Kidney (tissue), 14 donors: ENCODE results near the gene SCAANT1. TPM values are rescaled to one million over a fixed set of nuclear protein-coding genes. Genes with fewer than 3 reads are reported as not detected.

Experiments
- DNase-seq, 5 donors: peaks; one replicate each; pipeline ENCODE4 v3.0.0-alpha.2; 2013 to 2020
- FAIRE-seq: peaks from 2 replicates; lab custom pipeline; 2012; peaks lifted over from hg19 to GRCh38; lab: Jason Lieb, UNC
- H3K27ac ChIP-seq, 2 donors: one replicate each; pipeline ENCODE4 v1.7.0; 2013; ENCODE audit warnings: low read depth in 2 of 2, low read length in 2 of 2, inconsistent platforms in 1 of 2
- H3K27me3 ChIP-seq: one replicate; pipeline ENCODE4 v1.7.1; 2013; ENCODE audit warnings: low read length, inconsistent platforms; ENCODE audit not compliant: control insufficient read depth, insufficient read depth
- H3K36me3 ChIP-seq, 3 donors: one replicate each; pipeline versions ENCODE4 v1.7.0 to v1.7.1; 2013; ENCODE audit warnings: low read length in 3 of 3, control low read depth in 1 of 3, inconsistent platforms in 1 of 3; ENCODE audit not compliant: insufficient read depth in 3 of 3, control insufficient read depth in 2 of 3
- H3K4me1 ChIP-seq, 3 donors: one replicate each; pipeline versions ENCODE4 v1.7.0 to v1.7.1; 2013; ENCODE audit warnings: low read length in 3 of 3, inconsistent platforms in 1 of 3, low read depth in 1 of 3; ENCODE audit not compliant: control insufficient read depth in 2 of 3, insufficient read depth in 2 of 3
- H3K4me3 ChIP-seq, 3 donors: one replicate each; pipeline versions ENCODE4 v1.7.0 to v1.8.1; 2013; ENCODE audit warnings: low read length in 3 of 3, control low read depth in 1 of 3, inconsistent platforms in 1 of 3
- H3K9ac ChIP-seq, 3 donors: one replicate each; pipeline versions ENCODE4 v1.7.0 to v1.7.1; 2013; ENCODE audit warnings: low read length in 3 of 3, control low read depth in 1 of 3, inconsistent platforms in 1 of 3
- H3K9me3 ChIP-seq, 3 donors: one replicate each; pipeline versions ENCODE4 v1.7.0 to v1.7.1; 2013; ENCODE audit warnings: low read length in 3 of 3, control low read depth in 1 of 3, inconsistent platforms in 1 of 3; ENCODE audit not compliant: control insufficient read depth in 2 of 3, insufficient read depth in 1 of 3
- intact Hi-C: fragments of 100-400 bp; cut with DNase I; formaldehyde crosslinking; loops from one replicate; pipeline ENCODE4 v1.11.1; 2022
- polyA plus RNA-seq: library from polyadenylated mRNA; stranded (reverse); fragments of 350-450 nt; fragmentation: Illumina TruSeq; extraction: RNeasy Lipid Tissue Mini Kit (QIAGEN cat#74804); gene quantifications from one replicate; pipeline ENCODE4 v1.2.3, GENCODE V29; 2014; ENCODE audit warnings: low read depth, low replicate concordance; ENCODE audit not compliant: insufficient read depth
- total RNA-seq: library from RNA; stranded (reverse); fragmentation: NEBNext Ultra II Directional; extraction: Animal tissue kit (Norgen Biotek cat#: 25700); gene quantifications from one replicate; pipeline ENCODE4 v1.2.1, GENCODE V29; 2021
- TF ChIP-seq, protein P1 (sequence below): IDR thresholded peaks from 3 replicates; pipeline ENCODE4 v1.5.1; 2012; ENCODE audit warnings: mild to moderate bottlenecking, moderate library complexity, borderline replicate concordance; ENCODE audit not compliant: insufficient read depth; ENCODE audit errors: extremely low read depth
- donor health status: control.
- donor health status: control.
- donor health status: control.
- donor health status: control.
- donor health status: control.
- donor health status: DM: yes; HTN: yes; CAD: no.
- donor health status: Normal renal cell carcinoma (clear cell type).

Gene SCAANT1
- total and polyA plus RNA-seq, 2 donors from 2014 or later = not detected

DNA sequence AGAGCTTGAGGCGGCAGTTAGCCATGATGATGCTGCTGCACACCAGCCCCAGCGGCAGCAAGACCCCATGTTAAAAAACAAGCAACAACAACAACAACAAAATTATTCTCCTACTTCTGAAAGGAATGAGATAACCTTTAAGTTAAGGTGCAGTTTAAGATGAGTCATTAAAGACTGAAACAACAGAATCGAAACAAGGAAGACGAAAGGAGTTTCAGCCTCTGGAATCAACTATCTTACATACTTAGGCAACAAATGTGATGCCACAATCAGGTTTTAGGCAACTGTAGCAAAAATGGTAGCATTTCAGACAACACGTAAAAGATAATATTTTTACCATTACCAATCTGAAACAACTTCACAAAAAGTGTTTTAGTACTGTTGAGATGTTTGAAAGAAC lies 12.2 kb downstream of the SCAANT1 start:
- no peak for FAIRE-seq
- no peaks in the 10 kb centered on the region for H3K9me3 ChIP-seq
- intact Hi-C loops = no loop called here
- no peaks in the 10 kb centered on the region for H3K27me3 ChIP-seq
- TF ChIP-seq, protein P1, sequence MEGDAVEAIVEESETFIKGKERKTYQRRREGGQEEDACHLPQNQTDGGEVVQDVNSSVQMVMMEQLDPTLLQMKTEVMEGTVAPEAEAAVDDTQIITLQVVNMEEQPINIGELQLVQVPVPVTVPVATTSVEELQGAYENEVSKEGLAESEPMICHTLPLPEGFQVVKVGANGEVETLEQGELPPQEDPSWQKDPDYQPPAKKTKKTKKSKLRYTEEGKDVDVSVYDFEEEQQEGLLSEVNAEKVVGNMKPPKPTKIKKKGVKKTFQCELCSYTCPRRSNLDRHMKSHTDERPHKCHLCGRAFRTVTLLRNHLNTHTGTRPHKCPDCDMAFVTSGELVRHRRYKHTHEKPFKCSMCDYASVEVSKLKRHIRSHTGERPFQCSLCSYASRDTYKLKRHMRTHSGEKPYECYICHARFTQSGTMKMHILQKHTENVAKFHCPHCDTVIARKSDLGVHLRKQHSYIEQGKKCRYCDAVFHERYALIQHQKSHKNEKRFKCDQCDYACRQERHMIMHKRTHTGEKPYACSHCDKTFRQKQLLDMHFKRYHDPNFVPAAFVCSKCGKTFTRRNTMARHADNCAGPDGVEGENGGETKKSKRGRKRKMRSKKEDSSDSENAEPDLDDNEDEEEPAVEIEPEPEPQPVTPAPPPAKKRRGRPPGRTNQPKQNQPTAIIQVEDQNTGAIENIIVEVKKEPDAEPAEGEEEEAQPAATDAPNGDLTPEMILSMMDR = no peak
- DNase-seq = no peak
- H3K4me1 ChIP-seq = peaks cover 0 to 11% (median 2%) of the 10 kb centered on the region in 3 donors
- H3K4me3 ChIP-seq = no peak overlapping the region
- H3K9ac ChIP-seq = no peak overlapping the region
- H3K36me3 ChIP-seq = peaks cover 0 to 2% (median 0%) of the 10 kb centered on the region in 3 donors
- H3K27ac ChIP-seq = no peak overlapping the region

DNA sequence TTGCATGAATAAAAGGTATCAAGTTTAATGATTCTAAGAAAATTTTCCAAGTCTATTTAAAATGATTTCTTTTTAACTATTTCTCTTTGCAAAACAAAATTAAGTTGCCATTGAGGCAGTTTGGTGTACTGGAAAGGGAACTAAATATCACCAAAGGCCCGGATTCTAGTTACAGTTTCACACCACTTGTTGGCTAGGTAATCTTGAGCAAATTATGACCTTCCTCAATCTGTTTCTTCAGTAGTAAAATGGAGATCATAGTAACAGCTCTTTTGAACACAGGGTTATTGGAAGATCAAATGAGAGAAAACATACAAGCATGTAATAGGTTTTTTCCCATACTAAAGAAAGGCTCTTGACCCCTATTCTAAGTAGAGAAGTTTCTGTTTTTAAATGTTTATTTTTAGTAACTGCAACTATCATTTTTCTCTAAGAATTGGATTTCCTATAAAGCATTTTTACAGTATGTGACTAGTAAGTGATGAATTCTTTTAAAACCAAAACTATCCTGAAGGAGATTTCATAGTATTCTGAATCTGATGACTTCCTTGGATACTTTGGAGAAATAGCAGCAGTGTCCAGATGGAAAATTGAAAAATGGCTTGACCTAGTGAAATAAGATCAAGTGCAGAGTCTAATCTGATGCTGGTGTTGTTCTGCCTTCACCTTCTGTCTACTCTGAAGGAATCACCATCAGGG lies 15.7 kb downstream of the SCAANT1 start:
- intact Hi-C loops = no loop called here
- no peaks in the 10 kb centered on the region for H3K9me3 ChIP-seq
- H3K27ac ChIP-seq = no peak overlapping the region
- TF ChIP-seq, protein P1 = no peak
- H3K36me3 ChIP-seq = peaks cover 0 to 2% (median 0%) of the 10 kb centered on the region in 3 donors
- no peak overlapping the region for H3K9ac ChIP-seq
- DNase-seq (no peak), FAIRE-seq (no peak)
- H3K4me3 ChIP-seq = no peak overlapping the region
- H3K4me1 ChIP-seq = peaks cover 0 to 11% (median 2%) of the 10 kb centered on the region in 3 donors
- H3K27me3 ChIP-seq = no peaks in the 10 kb centered on the region

DNA sequence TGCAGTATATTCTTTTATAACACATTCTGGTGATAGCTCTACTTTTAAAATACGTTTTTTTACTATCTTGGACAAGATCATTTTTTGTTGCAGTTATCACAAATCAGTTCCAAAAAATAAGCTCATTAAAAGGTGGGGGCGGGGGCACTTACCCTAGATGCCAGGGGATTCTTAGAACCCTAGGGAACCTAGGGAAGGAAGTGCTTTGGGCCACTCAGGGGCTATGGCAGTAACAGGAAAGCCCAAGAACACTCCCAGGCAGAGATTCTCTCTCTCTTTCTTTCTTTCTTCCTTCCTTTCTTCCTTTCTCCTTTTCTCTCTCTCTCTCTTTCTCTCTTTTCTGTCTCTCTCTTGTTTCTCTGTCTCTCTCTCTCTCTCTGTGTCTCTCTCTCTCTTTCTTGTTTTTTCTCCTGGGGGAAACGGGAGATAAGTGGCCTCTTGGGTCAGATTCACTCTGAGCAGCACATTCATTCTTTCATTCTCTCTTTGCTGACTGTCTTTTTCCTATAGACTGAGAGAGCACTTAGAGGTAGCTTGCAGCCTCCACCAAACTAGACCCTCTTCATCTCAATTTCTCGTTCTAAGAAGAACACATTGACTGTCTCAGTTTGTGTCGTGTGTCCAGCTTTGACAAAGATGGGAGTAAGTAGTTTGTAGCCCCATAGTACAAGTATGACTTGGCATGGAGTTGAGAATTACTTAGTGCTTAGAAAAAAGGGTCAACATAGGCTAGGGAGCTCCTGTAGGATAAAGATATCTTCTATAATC lies 16.6 kb downstream of the SCAANT1 start:
- H3K27ac ChIP-seq = no peak overlapping the region
- TF ChIP-seq, protein P1 = no peak
- no peaks in the 10 kb centered on the region for H3K27me3 ChIP-seq
- peaks cover 0 to 11% (median 2%) of the 10 kb centered on the region in 3 donors for H3K4me1 ChIP-seq
- peaks cover 0 to 1% (median 0%) of the 10 kb centered on the region in 3 donors for H3K36me3 ChIP-seq
- FAIRE-seq (no peak), DNase-seq (no peak)
- no peak overlapping the region for H3K4me3 ChIP-seq
- no peak overlapping the region for H3K9ac ChIP-seq
- no peaks in the 10 kb centered on the region for H3K9me3 ChIP-seq
- intact Hi-C loops = no loop called here
